Mesothelial cell of epicardium (in vitro differentiated cells): ENCODE data around the gene NCAPD2. TPM values are rescaled to one million over a fixed set of nuclear protein-coding genes. Genes with fewer than 3 reads are reported as not detected.
"Not testable (repeated sequence)": the region's sequence is repeated elsewhere in the genome, so short reads cannot be mapped to it uniquely, and the experiment has no call there.

Source experiments
- DNase-seq, 2 experiments: peaks; one replicate each; pipeline ENCODE4 v3.0.0; 2021; ENCODE audit warnings: low spot score in 2 of 2; ENCODE audit not compliant: unreplicated experiment in 2 of 2
- H3K27ac Mint-ChIP-seq: 2 replicates; pipeline ENCODE4 v1.8.0; 2021; ENCODE audit warnings: mixed read lengths
- H3K27me3 Mint-ChIP-seq: 2 replicates; pipeline ENCODE4 v1.8.0; 2021; ENCODE audit warnings: low read depth, mixed read lengths
- H3K36me3 Mint-ChIP-seq: 2 replicates; pipeline ENCODE4 v1.8.0; 2021; ENCODE audit warnings: mixed read lengths
- H3K4me1 Mint-ChIP-seq: 2 replicates; pipeline ENCODE4 v1.8.0; 2021; ENCODE audit warnings: mixed read lengths
- H3K4me3 Mint-ChIP-seq: 2 replicates; pipeline ENCODE4 v1.8.0; 2021; ENCODE audit warnings: mild to moderate bottlenecking, moderate library complexity, mixed read lengths
- H3K9me3 Mint-ChIP-seq: 2 replicates; pipeline ENCODE4 v1.8.0; 2021; ENCODE audit warnings: mixed read lengths
- CTCF ChIP-seq: fragments of 200-600 bp; sonication (generic); IDR thresholded peaks from one replicate; pipeline ENCODE4 v1.5.0; 2021; ENCODE audit warnings: antibody characterized with exemption; ENCODE audit not compliant: unreplicated experiment
- total RNA-seq: library from RNA; stranded (reverse); gene quantifications from 3 replicates; pipeline ENCODE4 v1.2.1, GENCODE V29; 2021

The NCAPD2 gene
- total RNA-seq, 1 donor from 2014 or later: 56.3 TPM

GRCh38 chr12:6489449-6489848, 4.5 kb upstream of the NCAPD2 start:
- no peak for DNase-seq
- no peak for TF ChIP-seq CTCF
- H3K36me3 Mint-ChIP-seq: no peaks in the 10 kb centered on the region
- no peak overlapping the region for H3K27ac Mint-ChIP-seq
- no peaks in the 10 kb centered on the region for H3K9me3 Mint-ChIP-seq
- no peak overlapping the region for H3K4me3 Mint-ChIP-seq
- H3K4me1 Mint-ChIP-seq: peaks cover 13% of the 10 kb centered on the region
- H3K27me3 Mint-ChIP-seq: no peaks in the 10 kb centered on the region

- H3K9me3 Mint-ChIP-seq, H3K4me3 Mint-ChIP-seq, H3K27ac Mint-ChIP-seq, DNase-seq, H3K27me3 Mint-ChIP-seq, H3K36me3 Mint-ChIP-seq: not testable (repeated sequence)
- H3K4me1 Mint-ChIP-seq: peaks cover 24% of the 10 kb centered on the region
Observed at GRCh38 chr12:6490673-6491072, 3.2 kb upstream of the NCAPD2 start.

GRCh38 chr12:6492838-6493496, 935 bp upstream of the NCAPD2 start, which contains the start of gene MRPL51:
TSS of gene MRPL51 (minus strand) at chr12:6493262. CDS start at chr12:6493136, 126 bp downstream.
- Mint-ChIP-seq H3K4me3 (peak within 1 kb of the TSS; percentile 90), H3K27me3 (no peaks in the 10 kb centered on the region), H3K4me1 (peaks cover 24% of the 10 kb centered on the region), H3K27ac (peak within 1 kb of the TSS; percentile 97), H3K9me3 (no peaks in the 10 kb centered on the region), H3K36me3 (peaks cover 6% of the 10 kb centered on the region)
- no peak for TF ChIP-seq CTCF
- DNase-seq: peak; percentile 94 to 97

GRCh38 chr12:6494258-6494743, 399 bp downstream of the NCAPD2 start:
- no peak for DNase-seq
- no peaks in the 10 kb centered on the region for H3K27me3 Mint-ChIP-seq
- peak overlapping the region; percentile 96 for H3K27ac Mint-ChIP-seq
- peaks cover 10% of the 10 kb centered on the region for H3K36me3 Mint-ChIP-seq
- no peak for TF ChIP-seq CTCF
- peaks cover 24% of the 10 kb centered on the region for H3K4me1 Mint-ChIP-seq
- peak overlapping the region; percentile 90 for H3K4me3 Mint-ChIP-seq
- H3K9me3 Mint-ChIP-seq: no peaks in the 10 kb centered on the region

- no peak for TF ChIP-seq CTCF
- no peak overlapping the region for H3K27ac Mint-ChIP-seq
- DNase-seq: no peak
- peak overlapping the region; percentile 90 for H3K4me3 Mint-ChIP-seq
- peaks cover 11% of the 10 kb centered on the region for H3K36me3 Mint-ChIP-seq
- H3K9me3 Mint-ChIP-seq: no peaks in the 10 kb centered on the region
- peaks cover 24% of the 10 kb centered on the region for H3K4me1 Mint-ChIP-seq
- no peaks in the 10 kb centered on the region for H3K27me3 Mint-ChIP-seq
Observed at GRCh38 chr12:6494968-6495367, 1.1 kb downstream of the NCAPD2 start.

- Mint-ChIP-seq H3K36me3 (peaks cover 11% of the 10 kb centered on the region), H3K27ac (peak overlapping the region; percentile 17), H3K4me1 (peaks cover 20% of the 10 kb centered on the region)
- H3K27me3 Mint-ChIP-seq, DNase-seq, H3K9me3 Mint-ChIP-seq, H3K4me3 Mint-ChIP-seq: not testable (repeated sequence)
Observed at GRCh38 chr12:6497291-6497690, 3.4 kb downstream of the NCAPD2 start.
